Fibroblast of lung (primary cell): Measurements from ENCODE around the gene TAF5L. TPM values are rescaled to one million over a fixed set of nuclear protein-coding genes. Genes with fewer than 3 reads are reported as not detected.
A peak's percentile ranks its signal among the peaks of the same experiment; 100 is the strongest.
"Not testable (repeated sequence)": the region's sequence is repeated elsewhere in the genome, so short reads cannot be mapped to it uniquely, and the experiment has no call there.

Experiments used
- DNase-seq, 2 donors: peaks; one replicate each; pipeline versions ENCODE4 v3.0.0 to v3.0.0-alpha.2; 2010; ENCODE audit warnings: low read depth in 2 of 2
- H2AFZ ChIP-seq: 2 replicates; pipeline ENCODE4 v1.5.1; 2012; ENCODE audit warnings: low read length, control low read depth, inconsistent platforms
- H3K27ac ChIP-seq: 2 replicates; pipeline ENCODE4 v1.5.1; 2011; ENCODE audit warnings: low read length, control low read depth; ENCODE audit not compliant: insufficient read depth
- H3K27me3 ChIP-seq: 2 replicates; pipeline ENCODE4 v1.5.1; 2011; ENCODE audit warnings: mild to moderate bottlenecking, low read length; ENCODE audit not compliant: control insufficient read depth, insufficient read depth
- H3K36me3 ChIP-seq: 2 replicates; pipeline ENCODE4 v1.5.1; 2011; ENCODE audit warnings: low read length; ENCODE audit not compliant: control insufficient read depth, insufficient read depth
- H3K4me1 ChIP-seq: 2 replicates; pipeline ENCODE4 v1.5.1; 2011; ENCODE audit warnings: low read length; ENCODE audit not compliant: control insufficient read depth, insufficient read depth; ENCODE audit errors: extremely low read depth
- H3K4me2 ChIP-seq: 2 replicates; pipeline ENCODE4 v1.5.1; 2011; ENCODE audit warnings: low read length, control low read depth; ENCODE audit not compliant: insufficient read depth; ENCODE audit errors: extremely low read depth
- H3K4me3 ChIP-seq, 4 experiments: fragments of 200-600 bp in 1 of 4; sonication (generic) in 1 of 4; replicated peaks in 1 of 4; 2 replicates each; pipeline ENCODE4 v1.5.1; 2011 to 2016; ENCODE audit warnings: low read length in 4 of 4, low read depth in 3 of 4, mild to moderate bottlenecking in 3 of 4, control low read depth in 2 of 4, inconsistent platforms in 1 of 4, mixed read lengths in 1 of 4; ENCODE audit not compliant: insufficient read depth in 1 of 4; ENCODE audit errors: control extremely low read depth in 1 of 4
- H3K79me2 ChIP-seq: 2 replicates; pipeline ENCODE4 v1.5.1; 2012; ENCODE audit warnings: mild to moderate bottlenecking, low read length, inconsistent platforms; ENCODE audit not compliant: control insufficient read depth, insufficient read depth
- H3K9ac ChIP-seq: 2 replicates; pipeline ENCODE4 v1.5.1; 2011; ENCODE audit warnings: mild to moderate bottlenecking, low read length, control low read depth; ENCODE audit not compliant: insufficient read depth
- H3K9me3 ChIP-seq: 2 replicates; pipeline ENCODE4 v1.5.1; 2012; ENCODE audit warnings: low read depth, low read length; ENCODE audit not compliant: control insufficient read depth, insufficient read depth
- H4K20me1 ChIP-seq: 2 replicates; pipeline ENCODE4 v1.5.1; 2011; ENCODE audit warnings: low read length; ENCODE audit not compliant: control insufficient read depth, insufficient read depth; ENCODE audit errors: extremely low read depth
- CTCF ChIP-seq, 2 donors: IDR thresholded peaks in 1 of 2; conservative IDR thresholded peaks in 1 of 2; 1 replicate in 1 of 2; 2 replicates in 1 of 2; pipeline ENCODE4 v1.5.1; 2011 to 2012; ENCODE audit warnings: low read length in 2 of 2, control low read depth in 1 of 2, inconsistent platforms in 1 of 2, low read depth in 1 of 2, mild to moderate bottlenecking in 1 of 2
- EZH2 ChIP-seq: IDR thresholded peaks from 2 replicates; pipeline ENCODE4 v1.5.1; 2012; ENCODE audit warnings: low read length, control low read depth, mild to moderate bottlenecking; ENCODE audit errors: missing control alignments
- polyA plus RNA-seq, 2 donors: library from polyadenylated mRNA; depleted of rRNA in 1 of 2; stranded (reverse) in 1 of 2; unstranded in 1 of 2; fragments of >200 nt; gene quantifications; 2 replicates each; pipeline ENCODE4 v1.2.1, GENCODE V29; 2011 to 2012; ENCODE audit warnings: missing spikeins in 1 of 2
- total RNA-seq: library from RNA; depleted of rRNA; stranded (reverse); fragments of >200 nt; gene quantifications from 2 replicates; pipeline ENCODE4 v1.2.1, GENCODE V29; 2014

TAF5L gene
- total and polyA plus RNA-seq, 2 donors (not counting 1 experiment from before 2014, with no cell fraction given) = 17.3 to 18.6 TPM

GRCh38 chr1:229562686-229563085 lies 63.2 kb downstream of the TAF5L start:
- Histone ChIP-seq H3K4me1 (no peaks in the 10 kb centered on the region), H3K27ac (no peak overlapping the region), H3K9ac (no peak overlapping the region), H3K79me2 (peaks cover 2% of the 10 kb centered on the region), H3K36me3 (no peaks in the 10 kb centered on the region), H4K20me1 (no peaks in the 10 kb centered on the region), H2AFZ (no peak overlapping the region), H3K9me3 (no peaks in the 10 kb centered on the region), H3K4me3 (no peak overlapping the region), H3K4me2 (no peak overlapping the region), H3K27me3 (no peaks in the 10 kb centered on the region)
- TF ChIP-seq CTCF (conservative IDR thresholded peaks at IDR 0.05 in 1 of 2, IDR thresholded peaks at IDR 0.05 in 1 of 2; ENCODE audit: low read depth in 1 of 2, low read length in 2 of 2) (no peak), EZH2 (no peak)
- DNase-seq = no peak

- Histone ChIP-seq H3K9ac (no peak overlapping the region), H3K4me3 (no peak overlapping the region), H3K79me2 (peaks cover 14% of the 10 kb centered on the region), H3K27ac (no peak overlapping the region), H3K4me2 (no peak overlapping the region), H2AFZ (no peak overlapping the region), H4K20me1 (no peaks in the 10 kb centered on the region), H3K4me1 (no peaks in the 10 kb centered on the region), H3K36me3 (no peaks in the 10 kb centered on the region), H3K9me3 (no peaks in the 10 kb centered on the region), H3K27me3 (no peaks in the 10 kb centered on the region)
- no peak for DNase-seq
- TF ChIP-seq CTCF (conservative IDR thresholded peaks at IDR 0.05 in 1 of 2, IDR thresholded peaks at IDR 0.05 in 1 of 2; ENCODE audit: low read depth in 1 of 2, low read length in 2 of 2) = no peak
- TF ChIP-seq EZH2 = no peak
These were observed 64.8 kb downstream of the TAF5L start for GRCh38 chr1:229561141-229561540.

- H3K27ac ChIP-seq, H3K36me3 ChIP-seq, H2AFZ ChIP-seq, DNase-seq, H3K9me3 ChIP-seq, H3K4me2 ChIP-seq, H3K4me1 ChIP-seq, H3K4me3 ChIP-seq, H4K20me1 ChIP-seq, H3K9ac ChIP-seq, H3K27me3 ChIP-seq: not testable (repeated sequence)
- peaks cover 16% of the 10 kb centered on the region for H3K79me2 ChIP-seq
These were observed 65.8 kb downstream of the TAF5L start for GRCh38 chr1:229560124-229560523.

- not testable (repeated sequence) for H3K4me1 ChIP-seq, H4K20me1 ChIP-seq, H3K9me3 ChIP-seq, H3K27me3 ChIP-seq, H3K36me3 ChIP-seq, DNase-seq
- Histone ChIP-seq H3K4me3 (peak overlapping the region; percentile 64 to 79 (median 76)), H3K27ac (peak overlapping the region; percentile 63), H2AFZ (peak overlapping the region; percentile 98), H3K4me2 (peak overlapping the region; percentile 66), H3K9ac (peak overlapping the region; percentile 67), H3K79me2 (peaks cover 23% of the 10 kb centered on the region)
These were observed 66.6 kb downstream of the TAF5L start for GRCh38 chr1:229559336-229559801.
